Colonic mucosa (tissue), 4 donors: ENCODE data around the gene CFAP43. TPM values are rescaled to one million over a fixed set of nuclear protein-coding genes. Genes with fewer than 3 reads are reported as not detected.

Experiments
- DNase-seq: peaks from one replicate; pipeline ENCODE4 v3.0.0-alpha.2; 2020
- H3K27ac ChIP-seq: fragments of 200-600 bp; one replicate; pipeline ENCODE4 v1.8.0; 2021
- H3K27me3 ChIP-seq: fragments of 200-600 bp; one replicate; pipeline ENCODE4 v1.8.0; 2021
- H3K36me3 ChIP-seq: fragments of 200-600 bp; one replicate; pipeline ENCODE4 v1.8.0; 2021
- H3K4me1 ChIP-seq: fragments of 200-600 bp; one replicate; pipeline ENCODE4 v1.8.0; 2021; ENCODE audit warnings: mild to moderate bottlenecking
- H3K4me3 ChIP-seq: fragments of 200-600 bp; one replicate; pipeline ENCODE4 v1.8.0; 2021
- H3K9ac ChIP-seq, 2 donors: one replicate each; pipeline ENCODE4 v1.7.0; 2013; ENCODE audit warnings: control low read depth in 2 of 2, low read depth in 2 of 2, low read length in 2 of 2
- H3K9me3 ChIP-seq: fragments of 200-600 bp; one replicate; pipeline ENCODE4 v1.8.0; 2021
- intact Hi-C: fragments of 100-400 bp; cut with DNase I; formaldehyde crosslinking; loops from one replicate; pipeline ENCODE4 v1.14.1; 2022
- total RNA-seq, 2 donors: library from RNA; stranded (reverse); fragmentation: NEBNext Ultra II Directional in 1 of 2; extraction: Animal tissue kit (Norgen Biotek cat#: 25700) in 1 of 2; gene quantifications; one replicate each; pipeline ENCODE4 v1.2.1, GENCODE V29; 2021
- TF ChIP-seq, protein P1 (sequence below): fragments of 200-600 bp; IDR thresholded peaks from one replicate; pipeline ENCODE4 v1.8.0; 2022; ENCODE audit warnings: antibody characterized with exemption, mild to moderate bottlenecking
- donor health status: healthy.
- donor health status: DM: no; HTN: no; CAD: no.
- donor health status: DM: no; HTN: no; CAD: no.

CFAP43 gene
- total RNA-seq, 2 donors from 2014 or later, result 0.16 to 0.49 TPM

DNA sequence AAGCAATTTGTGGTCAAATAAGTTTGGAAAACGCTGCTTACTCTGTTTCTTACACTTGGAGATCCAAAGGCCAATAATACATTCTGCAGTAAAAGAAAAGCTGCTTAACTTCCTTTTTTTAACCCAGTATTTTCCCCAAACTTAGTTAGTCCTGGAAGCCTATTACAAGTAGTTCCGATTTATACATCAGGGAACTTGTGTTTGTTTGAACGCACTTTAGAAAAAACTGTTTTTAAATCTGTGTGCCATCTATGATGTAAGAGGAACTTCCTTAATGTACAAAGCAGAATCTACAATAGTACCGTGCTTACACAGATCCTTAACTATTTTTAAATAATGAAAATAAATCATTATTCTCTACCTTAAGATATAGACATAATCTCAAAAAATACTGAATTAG, 87.2 kb downstream of the CFAP43 start:
- Histone ChIP-seq H3K9me3 (no peaks in the 10 kb centered on the region), H3K27ac (no peak overlapping the region), H3K4me1 (no peaks in the 10 kb centered on the region), H3K4me3 (no peak overlapping the region), H3K27me3 (no peaks in the 10 kb centered on the region), H3K9ac (no peak overlapping the region), H3K36me3 (no peaks in the 10 kb centered on the region)
- intact Hi-C loops, result no loop called here
- TF ChIP-seq, protein P1, sequence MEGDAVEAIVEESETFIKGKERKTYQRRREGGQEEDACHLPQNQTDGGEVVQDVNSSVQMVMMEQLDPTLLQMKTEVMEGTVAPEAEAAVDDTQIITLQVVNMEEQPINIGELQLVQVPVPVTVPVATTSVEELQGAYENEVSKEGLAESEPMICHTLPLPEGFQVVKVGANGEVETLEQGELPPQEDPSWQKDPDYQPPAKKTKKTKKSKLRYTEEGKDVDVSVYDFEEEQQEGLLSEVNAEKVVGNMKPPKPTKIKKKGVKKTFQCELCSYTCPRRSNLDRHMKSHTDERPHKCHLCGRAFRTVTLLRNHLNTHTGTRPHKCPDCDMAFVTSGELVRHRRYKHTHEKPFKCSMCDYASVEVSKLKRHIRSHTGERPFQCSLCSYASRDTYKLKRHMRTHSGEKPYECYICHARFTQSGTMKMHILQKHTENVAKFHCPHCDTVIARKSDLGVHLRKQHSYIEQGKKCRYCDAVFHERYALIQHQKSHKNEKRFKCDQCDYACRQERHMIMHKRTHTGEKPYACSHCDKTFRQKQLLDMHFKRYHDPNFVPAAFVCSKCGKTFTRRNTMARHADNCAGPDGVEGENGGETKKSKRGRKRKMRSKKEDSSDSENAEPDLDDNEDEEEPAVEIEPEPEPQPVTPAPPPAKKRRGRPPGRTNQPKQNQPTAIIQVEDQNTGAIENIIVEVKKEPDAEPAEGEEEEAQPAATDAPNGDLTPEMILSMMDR, result no peak
- DNase-seq, result no peak

DNA sequence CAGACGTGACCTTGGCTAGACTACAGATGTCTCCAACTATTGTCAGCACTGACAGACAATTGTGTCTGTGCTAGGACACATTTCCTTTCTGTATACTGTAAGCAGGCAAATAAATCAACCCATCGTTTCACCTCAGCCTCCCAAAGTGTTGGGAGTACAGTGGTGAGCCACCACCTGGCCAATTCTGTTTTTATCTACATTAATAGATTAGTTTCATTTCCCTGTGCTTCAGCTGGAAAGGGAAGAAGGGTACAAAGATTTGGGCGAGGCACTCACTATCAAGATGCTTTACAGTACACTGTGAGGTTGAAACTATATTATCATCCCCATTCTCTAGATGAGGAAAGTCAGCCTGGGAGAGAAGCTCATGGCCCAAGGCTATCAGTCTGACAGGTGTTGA, 88.3 kb downstream of the CFAP43 start:
- Histone ChIP-seq H3K9ac (no peak overlapping the region), H3K4me3 (no peak overlapping the region), H3K27me3 (no peaks in the 10 kb centered on the region), H3K36me3 (no peaks in the 10 kb centered on the region), H3K9me3 (no peaks in the 10 kb centered on the region), H3K4me1 (no peaks in the 10 kb centered on the region), H3K27ac (no peak overlapping the region)
- TF ChIP-seq, protein P1, result no peak
- no peak for DNase-seq
- intact Hi-C loops, result no loop called here

DNA sequence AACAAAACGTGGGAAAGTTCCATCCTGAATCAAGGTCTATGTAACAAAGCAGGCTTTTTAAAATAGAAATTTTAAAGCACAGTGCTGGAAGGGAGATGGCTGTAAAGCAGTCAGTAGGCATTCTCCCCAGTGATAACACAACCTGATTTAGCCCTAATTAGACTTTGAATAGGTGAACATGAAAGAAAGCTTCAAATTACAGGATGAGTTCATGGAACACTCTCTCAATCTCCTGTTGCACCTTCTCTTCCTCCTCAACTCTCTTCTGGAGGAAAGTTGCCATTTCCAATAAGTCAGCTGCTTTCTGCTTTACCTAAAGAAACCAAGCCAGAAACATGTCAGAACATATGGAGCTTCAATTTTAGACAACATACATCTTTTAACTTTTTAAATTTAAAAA, 90.1 kb downstream of the CFAP43 start:
- Histone ChIP-seq H3K36me3 (no peaks in the 10 kb centered on the region), H3K9me3 (no peaks in the 10 kb centered on the region), H3K27ac (no peak overlapping the region), H3K4me3 (no peak overlapping the region), H3K4me1 (no peaks in the 10 kb centered on the region), H3K9ac (no peak overlapping the region), H3K27me3 (no peaks in the 10 kb centered on the region)
- TF ChIP-seq, protein P1, result no peak
- intact Hi-C loops, result no loop called here
- DNase-seq, result no peak

DNA sequence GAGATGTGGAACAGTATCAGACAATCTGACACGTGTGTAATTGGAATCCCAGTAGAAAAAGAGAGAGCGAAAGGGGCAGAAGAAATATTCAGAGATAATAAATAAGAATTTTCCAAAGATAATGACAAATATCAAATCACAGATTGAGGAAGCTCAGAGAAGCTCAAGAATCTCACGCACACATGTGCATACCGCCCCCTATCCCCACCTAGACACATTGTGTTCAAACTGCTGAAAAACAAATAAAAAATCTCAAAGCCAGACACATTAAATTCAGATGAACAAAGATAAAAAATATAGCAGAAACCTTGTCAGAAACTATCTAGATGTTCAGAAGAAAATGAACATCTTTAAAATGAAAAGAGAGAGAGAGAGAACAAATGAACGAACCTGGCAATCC, 92.9 kb downstream of the CFAP43 start:
- no peak for DNase-seq
- Histone ChIP-seq H3K4me1 (no peaks in the 10 kb centered on the region), H3K36me3 (no peaks in the 10 kb centered on the region), H3K9me3 (no peaks in the 10 kb centered on the region), H3K9ac (no peak overlapping the region), H3K4me3 (no peak overlapping the region), H3K27me3 (no peaks in the 10 kb centered on the region), H3K27ac (no peak overlapping the region)
- TF ChIP-seq, protein P1, result no peak
- intact Hi-C loops, result no loop called here

DNA sequence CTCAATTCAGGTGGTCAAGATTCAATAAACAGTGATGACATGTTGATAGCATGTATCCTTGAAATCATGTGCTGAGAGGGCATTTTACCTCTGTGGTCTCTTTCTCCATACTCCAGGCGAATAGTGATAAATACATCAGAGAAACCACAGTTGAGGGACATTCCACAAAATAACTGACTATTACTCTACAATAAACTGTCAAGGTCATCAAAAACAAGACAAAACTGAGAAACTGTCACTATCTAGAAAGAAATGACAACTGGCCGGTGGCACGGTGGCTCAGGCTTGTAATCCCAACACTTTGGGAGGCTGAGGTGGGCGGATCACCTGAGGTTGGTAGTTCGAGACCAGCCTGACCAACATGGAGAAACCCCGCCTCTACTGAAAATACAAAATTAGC, 94.0 kb downstream of the CFAP43 start:
- intact Hi-C loops, result no loop called here
- Histone ChIP-seq H3K27me3 (no peaks in the 10 kb centered on the region), H3K4me1 (no peaks in the 10 kb centered on the region), H3K27ac (no peak overlapping the region), H3K4me3 (no peak overlapping the region), H3K9me3 (no peaks in the 10 kb centered on the region), H3K36me3 (no peaks in the 10 kb centered on the region), H3K9ac (no peak overlapping the region)
- DNase-seq, result no peak
- TF ChIP-seq, protein P1, result no peak

DNA sequence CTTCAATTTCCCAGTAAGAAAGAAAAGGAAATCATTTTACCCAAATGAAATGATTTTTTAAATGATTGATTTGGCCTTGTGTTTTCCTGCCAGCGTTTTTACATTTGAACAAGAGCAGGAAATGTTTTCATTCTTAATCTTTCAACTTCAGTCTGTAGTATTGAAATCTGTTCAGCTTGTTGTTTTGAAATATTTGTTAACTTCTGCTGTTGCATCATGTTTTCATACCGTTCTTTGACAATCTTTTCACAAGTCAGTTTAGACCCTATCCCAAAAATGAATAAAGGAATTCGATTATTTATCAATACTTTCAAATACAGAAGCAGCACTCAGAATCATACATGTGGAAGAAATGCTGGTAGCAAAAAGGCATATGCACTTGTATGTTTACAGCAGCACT, 102.1 kb downstream of the CFAP43 start:
- intact Hi-C loops, result loop anchor here (5.0 kb wide), 1 partner anchor 143 kb away; no protein-coding TSS in a partner anchor

More for the DNA sequence above, 102.1 kb downstream of the CFAP43 start:
- Histone ChIP-seq H3K27me3 (no peaks in the 10 kb centered on the region), H3K4me3 (no peak overlapping the region), H3K27ac (no peak overlapping the region), H3K9ac (no peak overlapping the region), H3K9me3 (no peaks in the 10 kb centered on the region), H3K36me3 (no peaks in the 10 kb centered on the region), H3K4me1 (no peaks in the 10 kb centered on the region)
- TF ChIP-seq, protein P1, result no peak
- DNase-seq, result no peak
